Activated CD4-positive, alpha-beta memory T cell treated with anti-CD3 and anti-CD28 coated beads, Interleukin-2, amount 10 ng/mL, durations not matched to agents 7 days and 5 days (primary cell): Measurements from ENCODE around the gene ETNK1. TPM values are rescaled to one million over a fixed set of nuclear protein-coding genes. Genes with fewer than 3 reads are reported as not detected.
"Not testable (repeated sequence)": the region's sequence is repeated elsewhere in the genome, so short reads cannot be mapped to it uniquely, and the experiment has no call there.

Source experiments
- CTCF ChIA-PET: fragments of 350-600 bp; sonication (Branson Sonifier 250); formaldehyde crosslinking; loops from one replicate; lab custom pipeline; 2021; ENCODE audit warnings: antibody characterized with exemption, inconsistent platforms; lab: Charles Lee
- POLR2A ChIA-PET: fragments of 350-600 bp; sonication (Branson Sonifier 250); formaldehyde crosslinking; loops from one replicate; lab custom pipeline; 2021; ENCODE audit warnings: antibody characterized with exemption; lab: Charles Lee
- DNase-seq: peaks from one replicate; pipeline ENCODE4 v3.0.0-alpha.2; 2020
- H3K27ac Mint-ChIP-seq: one replicate; pipeline ENCODE4 v1.8.0; 2021; ENCODE audit warnings: mild to moderate bottlenecking, mixed read lengths
- H3K27me3 Mint-ChIP-seq: one replicate; pipeline ENCODE4 v1.8.0; 2021; ENCODE audit warnings: mixed read lengths
- H3K36me3 Mint-ChIP-seq: one replicate; pipeline ENCODE4 v1.8.0; 2021; ENCODE audit warnings: low read depth, mixed read lengths
- H3K4me1 Mint-ChIP-seq: one replicate; pipeline ENCODE4 v1.8.0; 2021; ENCODE audit warnings: mixed read lengths
- H3K4me3 Mint-ChIP-seq: one replicate; pipeline ENCODE4 v1.8.0; 2021; ENCODE audit warnings: mild to moderate bottlenecking, mixed read lengths
- H3K9me3 Mint-ChIP-seq: one replicate; pipeline ENCODE4 v1.8.0; 2021; ENCODE audit warnings: mixed read lengths
- total RNA-seq, 2 experiments: library from RNA; stranded (reverse); gene quantifications; one replicate each; pipeline ENCODE4 v1.2.3, GENCODE V29; 2021

ETNK1 gene
- total RNA-seq, 2 experiments from 2014 or later: 72.0 to 84.9 TPM

DNA sequence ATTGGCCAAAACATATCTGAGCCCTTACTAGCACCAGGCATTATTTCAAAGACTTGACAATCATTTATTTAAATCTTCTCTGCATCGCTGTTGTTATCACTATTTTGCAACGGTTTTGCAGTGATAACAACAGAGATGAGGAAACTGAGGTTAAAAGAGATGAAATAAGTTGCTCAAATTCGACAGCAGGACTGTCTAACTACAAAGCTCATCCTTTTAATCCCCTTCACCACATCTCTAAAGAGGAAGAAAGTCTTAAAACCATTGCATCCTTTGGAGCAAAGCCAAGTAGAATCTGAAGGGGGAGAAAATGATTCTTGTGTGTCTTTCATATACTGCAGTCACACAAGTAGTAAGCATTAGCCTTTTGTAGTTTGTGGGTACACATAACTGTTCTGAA lies 14.8 kb upstream of the ETNK1 start:
- peaks cover 4% of the 10 kb centered on the region for H3K27me3 Mint-ChIP-seq
- H3K4me3 Mint-ChIP-seq: no peak overlapping the region
- peaks cover 18% of the 10 kb centered on the region for H3K9me3 Mint-ChIP-seq
- peaks cover 4% of the 10 kb centered on the region for H3K36me3 Mint-ChIP-seq
- H3K27ac Mint-ChIP-seq: no peak overlapping the region
- no peaks in the 10 kb centered on the region for H3K4me1 Mint-ChIP-seq
- POLR2A ChIA-PET: no interaction called here
- CTCF ChIA-PET: no interaction called here
- no peak for DNase-seq

DNA sequence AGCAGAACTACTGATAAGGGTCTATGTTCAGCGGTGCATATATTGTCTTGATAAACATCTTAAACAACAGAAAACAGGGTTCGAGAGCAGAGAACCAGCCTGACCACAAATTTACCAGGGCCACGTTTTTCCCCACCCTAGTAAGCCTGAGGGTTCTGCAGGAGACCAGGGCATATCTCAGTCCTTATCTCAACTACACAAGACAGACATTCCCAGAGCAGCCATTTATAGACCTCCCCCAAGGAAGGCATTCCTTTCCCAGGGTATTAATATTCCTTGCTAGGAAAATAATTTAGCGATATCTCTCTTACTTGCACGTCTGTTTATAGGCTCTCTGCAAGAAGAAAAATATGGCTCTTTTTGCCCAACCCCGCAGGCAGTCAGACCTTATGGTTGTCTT lies 12.1 kb upstream of the ETNK1 start:
- H3K36me3 Mint-ChIP-seq, H3K27me3 Mint-ChIP-seq, H3K27ac Mint-ChIP-seq, CTCF ChIA-PET, DNase-seq, H3K4me3 Mint-ChIP-seq, H3K4me1 Mint-ChIP-seq, POLR2A ChIA-PET: not testable (repeated sequence)
- H3K9me3 Mint-ChIP-seq: peaks cover 22% of the 10 kb centered on the region

DNA sequence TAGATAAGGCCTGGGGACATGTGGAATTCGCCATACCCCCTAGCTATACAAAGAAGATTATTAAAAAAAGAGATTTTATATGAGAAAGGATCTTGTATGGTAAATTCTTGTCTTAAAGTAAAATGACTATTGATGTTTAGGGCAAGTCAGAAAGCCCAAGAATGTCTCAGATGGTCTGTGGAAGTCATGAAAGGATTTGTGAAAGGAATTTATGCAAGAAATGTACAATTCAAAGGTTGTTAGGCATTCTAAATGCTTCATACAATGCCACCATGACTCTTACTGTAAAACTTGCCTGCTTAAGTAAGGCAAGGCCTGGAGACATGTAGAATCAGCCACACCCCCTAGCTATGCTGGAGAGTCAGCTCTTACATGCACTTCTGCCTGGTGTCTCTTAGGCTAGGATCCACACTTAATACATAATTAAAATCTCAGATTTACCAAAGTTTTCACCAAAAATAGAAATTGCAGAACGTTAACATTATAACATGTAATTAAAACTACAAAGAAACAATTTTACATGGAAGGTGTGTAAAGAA lies 8.9 kb upstream of the ETNK1 start:
- Mint-ChIP-seq H3K4me3 (no peak overlapping the region), H3K9me3 (peaks cover 22% of the 10 kb centered on the region), H3K27ac (no peak overlapping the region), H3K27me3 (peaks cover 6% of the 10 kb centered on the region), H3K4me1 (no peaks in the 10 kb centered on the region), H3K36me3 (peaks cover 4% of the 10 kb centered on the region)
- ChIA-PET POLR2A (no interaction called here), CTCF (interaction anchor here (0.9 kb wide), 1 partner anchor 8 kb away, joined by 3 read pairs; no protein-coding TSS in a partner anchor)
- no peak for DNase-seq

DNA sequence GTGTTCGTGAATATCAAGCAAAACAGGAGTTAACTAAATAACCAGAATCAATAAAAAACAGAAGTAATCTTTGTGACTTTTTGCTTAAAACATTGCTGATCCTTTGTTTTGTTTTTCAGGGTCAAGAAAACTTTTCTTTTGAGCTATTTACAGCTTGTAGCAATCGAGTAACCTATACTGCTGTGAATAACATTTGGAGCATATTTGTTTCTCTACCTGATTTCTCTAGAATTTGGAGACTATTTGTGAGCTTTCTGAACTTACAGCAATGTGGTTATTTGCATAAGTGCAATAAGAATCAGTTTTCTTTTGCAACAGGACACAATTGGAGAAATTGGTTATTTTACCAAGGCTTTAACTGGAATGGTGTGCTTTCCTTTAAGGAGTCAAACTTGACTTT lies 7.3 kb upstream of the ETNK1 start:
- H3K27me3 Mint-ChIP-seq: peaks cover 13% of the 10 kb centered on the region
- peaks cover 16% of the 10 kb centered on the region for H3K9me3 Mint-ChIP-seq
- CTCF ChIA-PET: no interaction called here
- H3K4me3 Mint-ChIP-seq: no peak overlapping the region
- POLR2A ChIA-PET: interaction anchor here (0.6 to 1.6 kb wide), 2 partner anchors 73 to 572 kb away, joined by 3 to 6 read pairs; partner anchors contain the start of genes C2CD5 and CMAS
- H3K27ac Mint-ChIP-seq: no peak overlapping the region
- DNase-seq: no peak
- no peaks in the 10 kb centered on the region for H3K4me1 Mint-ChIP-seq
- H3K36me3 Mint-ChIP-seq: peaks cover 4% of the 10 kb centered on the region

DNA sequence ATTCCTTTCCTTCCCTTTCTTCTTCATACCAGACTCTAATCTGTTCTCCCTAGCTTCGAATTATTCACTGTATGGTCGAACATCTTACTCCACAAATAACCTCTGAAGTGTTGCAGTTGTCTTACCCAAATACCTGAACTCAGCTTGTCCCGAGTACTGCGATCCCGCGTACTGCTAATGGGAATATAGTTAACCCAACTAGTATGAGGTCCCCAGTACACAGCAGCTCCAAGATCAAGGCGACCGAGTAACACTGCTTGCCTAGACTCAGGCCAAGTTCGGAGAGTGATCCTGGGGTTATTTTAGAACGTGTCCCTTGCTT lies 462 bp upstream of the ETNK1 start:
- no peak for DNase-seq
- Mint-ChIP-seq H3K4me1 (peaks cover 31% of the 10 kb centered on the region), H3K36me3 (peaks cover 24% of the 10 kb centered on the region), H3K4me3 (peak overlapping the region; percentile 100), H3K27me3 (peaks cover 13% of the 10 kb centered on the region), H3K27ac (peak overlapping the region; percentile 92), H3K9me3 (no peaks in the 10 kb centered on the region)
- CTCF ChIA-PET: interaction anchor here (0.8 to 1.7 kb wide), 6 partner anchors 8 to 289 kb away, joined by 3 to 8 read pairs (median 4); partner anchors contain the start of gene C2CD5
- POLR2A ChIA-PET: interaction anchor here (0.7 to 7.0 kb wide), 9 partner anchors 13 to 215 kb away, joined by 3 to 72 read pairs (median 3); partner anchors contain the start of gene C2CD5

DNA sequence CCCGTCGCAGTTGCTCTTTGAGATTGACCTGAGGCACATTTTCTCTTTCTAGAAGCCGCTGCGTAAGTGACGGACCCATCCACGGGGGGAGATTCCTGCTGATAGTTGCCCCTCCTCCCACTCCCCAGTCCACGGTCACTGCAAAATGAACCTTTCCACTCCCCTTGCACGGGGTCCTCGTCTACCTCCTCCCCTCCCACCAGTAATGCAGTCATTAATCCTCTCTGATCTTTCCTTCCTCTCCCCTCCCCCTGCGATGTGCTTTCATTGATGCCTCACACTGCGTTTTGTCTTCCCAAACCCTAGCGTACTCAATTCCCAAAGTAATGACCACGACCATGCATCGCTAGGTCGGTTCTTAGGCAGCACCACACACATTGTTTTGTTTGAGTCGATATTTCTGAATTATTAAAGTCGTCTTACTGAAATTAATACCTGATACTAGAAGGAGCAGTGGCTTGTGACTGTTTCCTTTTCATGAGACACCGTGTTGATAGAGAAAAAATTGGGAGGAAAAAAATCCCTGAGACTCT lies 857 bp downstream of the ETNK1 start:
- H3K36me3 Mint-ChIP-seq: peaks cover 26% of the 10 kb centered on the region
- peaks cover 9% of the 10 kb centered on the region for H3K27me3 Mint-ChIP-seq
- CTCF ChIA-PET: no interaction called here
- no peaks in the 10 kb centered on the region for H3K9me3 Mint-ChIP-seq
- POLR2A ChIA-PET: interaction anchor here (1.8 to 7.0 kb wide), 3 partner anchors 61 to 95 kb away, joined by 10 to 72 read pairs (median 10); partner anchors contain the start of gene C2CD5
- H3K27ac Mint-ChIP-seq: peak overlapping the region; percentile 92
- no peak for DNase-seq
- peak overlapping the region; percentile 100 for H3K4me3 Mint-ChIP-seq
- H3K4me1 Mint-ChIP-seq: peaks cover 35% of the 10 kb centered on the region

DNA sequence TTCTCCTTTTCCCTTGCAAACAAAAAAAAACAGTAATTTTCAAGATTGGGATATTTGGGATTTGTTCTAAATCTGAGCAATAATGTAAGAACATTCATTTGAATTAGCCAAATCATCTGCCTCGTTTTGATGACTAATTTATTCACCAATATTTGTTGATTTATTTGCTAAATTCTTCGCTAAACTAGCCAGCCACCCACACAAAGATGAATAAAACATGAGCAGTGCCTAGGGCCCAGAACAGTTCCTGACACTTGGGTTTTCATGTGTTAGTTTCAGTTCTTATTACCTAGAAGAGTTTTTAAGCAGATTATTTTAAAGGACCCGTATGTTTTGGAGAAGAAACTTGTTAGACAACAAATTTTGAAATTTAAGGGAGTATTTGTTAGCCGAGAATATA lies 1.4 kb downstream of the ETNK1 start:
- POLR2A ChIA-PET: interaction anchor here (7.0 kb wide), 1 partner anchor 83 kb away, joined by 72 read pairs; the partner anchor contains the start of gene C2CD5
- H3K4me3 Mint-ChIP-seq: peak overlapping the region; percentile 100
- peak overlapping the region; percentile 92 for H3K27ac Mint-ChIP-seq
- peaks cover 4% of the 10 kb centered on the region for H3K27me3 Mint-ChIP-seq
- peak; percentile 21 for DNase-seq
- no peaks in the 10 kb centered on the region for H3K9me3 Mint-ChIP-seq
- H3K4me1 Mint-ChIP-seq: peaks cover 38% of the 10 kb centered on the region
- H3K36me3 Mint-ChIP-seq: peaks cover 29% of the 10 kb centered on the region
- CTCF ChIA-PET: no interaction called here

DNA sequence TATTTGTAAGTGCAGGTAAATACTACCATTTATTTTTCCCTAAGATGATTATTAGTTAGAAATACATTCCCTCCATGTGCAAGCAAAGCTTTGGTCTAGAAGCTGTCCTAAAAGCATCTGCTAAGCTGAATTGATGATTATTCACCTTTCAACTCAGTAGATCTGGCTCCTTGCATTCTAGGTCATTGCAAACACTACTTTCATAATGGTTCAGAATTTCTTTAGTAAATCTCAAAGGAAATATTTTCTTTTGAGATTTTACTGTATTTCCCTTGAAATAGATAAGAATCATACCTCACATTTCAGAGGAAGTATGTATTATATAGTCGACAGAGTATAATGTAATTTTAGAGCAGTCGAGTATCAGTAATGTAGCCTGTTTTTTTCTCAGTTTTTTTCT lies 2.4 kb downstream of the ETNK1 start:
- peaks cover 42% of the 10 kb centered on the region for H3K4me1 Mint-ChIP-seq
- H3K27ac Mint-ChIP-seq: peak overlapping the region; percentile 57
- peaks cover 33% of the 10 kb centered on the region for H3K36me3 Mint-ChIP-seq
- ChIA-PET CTCF (interaction anchor here (1.3 to 1.9 kb wide), 2 partner anchors 83 to 98 kb away, joined by 3 to 7 read pairs; partner anchors contain the start of gene C2CD5), POLR2A (interaction anchor here (0.6 to 7.0 kb wide), 3 partner anchors 47 to 120 kb away, joined by 3 to 72 read pairs (median 3); partner anchors contain the start of gene C2CD5)
- H3K4me3 Mint-ChIP-seq: peak overlapping the region; percentile 75
- no peak for DNase-seq
- H3K27me3 Mint-ChIP-seq: no peaks in the 10 kb centered on the region
- H3K9me3 Mint-ChIP-seq: no peaks in the 10 kb centered on the region

DNA sequence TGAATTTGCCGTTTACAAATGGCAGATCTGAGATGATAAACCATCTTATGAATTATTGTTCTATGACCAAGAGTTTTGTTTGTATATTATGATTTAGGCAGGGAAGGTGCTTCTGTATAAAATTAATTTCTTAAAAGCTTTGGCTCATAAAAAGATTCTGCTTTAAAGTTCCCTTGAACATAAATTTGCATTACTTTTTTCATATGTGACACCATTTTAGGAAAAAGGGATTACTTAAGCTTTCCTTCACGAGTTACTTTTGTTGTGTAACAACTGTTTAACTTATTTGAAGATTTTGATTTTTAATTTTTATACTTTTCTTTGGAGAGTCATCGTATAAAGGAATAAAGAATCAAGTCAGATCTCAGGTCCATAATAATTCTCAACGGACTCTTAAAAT lies 3.3 kb downstream of the ETNK1 start:
- no peak for DNase-seq
- Mint-ChIP-seq H3K27ac (no peak overlapping the region), H3K9me3 (no peaks in the 10 kb centered on the region), H3K27me3 (no peaks in the 10 kb centered on the region), H3K4me3 (peak overlapping the region; percentile 75), H3K36me3 (peaks cover 39% of the 10 kb centered on the region), H3K4me1 (peaks cover 50% of the 10 kb centered on the region)
- CTCF ChIA-PET: interaction anchor here (1.1 to 1.9 kb wide), 3 partner anchors 84 to 99 kb away, joined by 3 to 7 read pairs (median 4); partner anchors contain the start of gene C2CD5
- POLR2A ChIA-PET: interaction anchor here (0.6 to 7.0 kb wide), 3 partner anchors 46 to 581 kb away, joined by 3 to 72 read pairs (median 4); partner anchors contain the start of gene C2CD5

DNA sequence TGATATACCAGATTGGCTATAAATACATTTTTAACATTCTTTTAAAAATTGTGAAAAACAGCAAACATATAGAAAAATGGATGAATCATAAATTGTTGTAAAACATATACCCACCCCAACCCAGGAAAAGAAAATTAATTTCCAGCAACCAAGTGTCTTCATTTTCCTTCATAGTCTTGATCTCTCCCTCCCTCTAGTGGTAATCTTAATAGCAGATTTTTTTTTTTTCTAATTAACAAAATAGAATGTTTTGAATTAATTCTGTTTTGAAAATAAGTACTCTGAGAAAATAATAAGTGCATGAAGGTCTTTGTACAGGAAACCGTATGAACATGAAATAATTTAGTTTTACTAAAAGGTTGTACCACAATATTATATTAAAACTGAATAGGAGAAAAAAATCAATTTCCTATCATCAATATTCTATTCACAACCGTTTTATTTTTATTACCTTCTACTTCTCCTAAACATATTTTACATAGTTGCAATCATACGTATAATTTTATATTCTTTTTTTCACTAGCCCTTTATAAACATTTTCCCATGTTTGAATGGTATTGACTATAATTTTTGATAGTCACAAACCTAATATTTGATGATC lies 7.0 kb downstream of the ETNK1 start:
- Mint-ChIP-seq H3K27me3 (no peaks in the 10 kb centered on the region), H3K4me3 (no peak overlapping the region), H3K36me3 (peaks cover 52% of the 10 kb centered on the region), H3K4me1 (peaks cover 55% of the 10 kb centered on the region), H3K27ac (no peak overlapping the region), H3K9me3 (no peaks in the 10 kb centered on the region)
- CTCF ChIA-PET: interaction anchor here (0.7 kb wide), 1 partner anchor 102 kb away, joined by 3 read pairs; no protein-coding TSS in a partner anchor
- POLR2A ChIA-PET: no interaction called here
- no peak for DNase-seq

DNA sequence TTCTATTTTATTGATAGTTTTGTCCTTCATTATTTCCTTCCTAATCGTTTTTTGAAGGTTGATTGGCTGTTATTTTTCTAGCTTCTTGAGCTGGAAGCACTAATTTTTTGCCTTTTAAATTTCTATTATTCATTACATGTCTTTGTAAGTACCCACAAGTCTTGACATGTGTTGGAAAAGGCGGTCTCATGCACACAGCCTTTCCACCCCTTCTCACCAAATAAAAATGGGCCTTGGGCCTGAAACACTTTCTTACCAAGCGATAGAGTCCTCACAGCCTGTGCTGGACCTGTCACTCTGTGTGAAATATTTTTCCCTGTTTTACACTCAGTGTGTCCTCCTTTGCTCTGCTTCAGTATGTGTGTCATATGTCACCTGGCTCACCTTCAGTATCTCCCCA lies 9.9 kb downstream of the ETNK1 start:
- no peak overlapping the region for H3K4me3 Mint-ChIP-seq
- no peak overlapping the region for H3K27ac Mint-ChIP-seq
- no peaks in the 10 kb centered on the region for H3K27me3 Mint-ChIP-seq
- ChIA-PET POLR2A (no interaction called here), CTCF (no interaction called here)
- DNase-seq: no peak
- no peaks in the 10 kb centered on the region for H3K9me3 Mint-ChIP-seq
- H3K36me3 Mint-ChIP-seq: peaks cover 45% of the 10 kb centered on the region
- peaks cover 34% of the 10 kb centered on the region for H3K4me1 Mint-ChIP-seq

DNA sequence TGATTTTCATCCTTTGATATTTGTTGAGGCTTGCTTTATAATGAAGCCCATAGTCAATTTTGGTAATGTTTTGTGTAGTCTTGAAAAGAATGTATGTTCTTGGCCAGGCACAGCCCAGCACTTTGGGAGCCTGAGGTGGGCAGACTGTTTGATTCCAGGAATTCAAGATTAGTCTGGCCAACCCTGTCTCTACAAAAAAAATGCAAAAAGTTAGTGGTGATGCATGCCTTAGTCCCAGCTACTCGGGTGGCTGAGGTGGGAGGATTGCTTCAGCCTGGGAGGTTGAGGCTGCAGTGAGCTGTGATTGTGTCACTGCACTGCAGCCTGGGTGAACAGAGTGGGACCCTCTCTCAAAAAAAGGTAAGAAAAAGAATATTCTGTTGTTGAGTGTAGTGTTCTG lies 10.8 kb downstream of the ETNK1 start:
- CTCF ChIA-PET: no interaction called here

DNA sequence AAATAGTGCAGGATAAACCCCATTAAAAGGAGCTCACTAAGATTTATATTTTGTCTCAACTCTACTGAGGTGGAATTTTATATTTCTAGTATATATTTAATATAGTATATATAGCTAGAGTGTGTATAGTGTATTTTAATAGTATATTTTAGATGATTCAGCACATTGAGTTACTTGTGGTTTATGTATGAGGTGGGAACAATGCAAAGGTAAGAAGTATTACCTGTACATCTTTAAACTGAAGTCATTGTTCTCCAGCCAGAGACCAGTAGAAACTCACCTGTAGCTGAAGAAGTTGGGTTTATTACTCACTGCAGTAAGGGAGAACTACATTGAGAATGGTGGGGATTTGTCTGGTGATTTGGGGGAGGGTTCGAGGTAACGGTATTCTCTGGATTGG lies 15.9 kb downstream of the ETNK1 start:
- no peaks in the 10 kb centered on the region for H3K27me3 Mint-ChIP-seq
- CTCF ChIA-PET: interaction anchor here (0.9 kb wide), 1 partner anchor 11 kb away, joined by 5 read pairs; no protein-coding TSS in a partner anchor
- no peaks in the 10 kb centered on the region for H3K9me3 Mint-ChIP-seq

More for the DNA sequence above, 10.8 kb downstream of the ETNK1 start:
- Mint-ChIP-seq H3K27ac (no peak overlapping the region), H3K4me1 (peaks cover 30% of the 10 kb centered on the region), H3K36me3 (peaks cover 42% of the 10 kb centered on the region), H3K27me3 (no peaks in the 10 kb centered on the region), H3K4me3 (no peak overlapping the region), H3K9me3 (no peaks in the 10 kb centered on the region)
- no peak for DNase-seq
- POLR2A ChIA-PET: interaction anchor here (1.4 kb wide), 1 partner anchor 91 kb away, joined by 4 read pairs; the partner anchor contains the start of gene C2CD5

More for the DNA sequence above, 15.9 kb downstream of the ETNK1 start:
- H3K27ac Mint-ChIP-seq: no peak overlapping the region
- H3K36me3 Mint-ChIP-seq: peaks cover 22% of the 10 kb centered on the region
- no peak for DNase-seq
- H3K4me3 Mint-ChIP-seq: no peak overlapping the region
- H3K4me1 Mint-ChIP-seq: peaks cover 7% of the 10 kb centered on the region
- POLR2A ChIA-PET: interaction anchor here (2.1 kb wide), 1 partner anchor 97 kb away, joined by 6 read pairs; the partner anchor contains the start of gene C2CD5
